GM18907 (cell line): Measurements from ENCODE around the gene WDR47.
"Not testable (repeated sequence)": the region's sequence is repeated elsewhere in the genome, so short reads cannot be mapped to it uniquely, and the experiment has no call there.

Experiments
- ATAC-seq: cut with Tn5 transposase; IDR thresholded peaks from one replicate; pipeline ENCODE4 v1.9.1; 2021; ENCODE audit warnings: mild to moderate bottlenecking, moderate library complexity; ENCODE audit not compliant: unreplicated experiment

WDR47 gene

DNA sequence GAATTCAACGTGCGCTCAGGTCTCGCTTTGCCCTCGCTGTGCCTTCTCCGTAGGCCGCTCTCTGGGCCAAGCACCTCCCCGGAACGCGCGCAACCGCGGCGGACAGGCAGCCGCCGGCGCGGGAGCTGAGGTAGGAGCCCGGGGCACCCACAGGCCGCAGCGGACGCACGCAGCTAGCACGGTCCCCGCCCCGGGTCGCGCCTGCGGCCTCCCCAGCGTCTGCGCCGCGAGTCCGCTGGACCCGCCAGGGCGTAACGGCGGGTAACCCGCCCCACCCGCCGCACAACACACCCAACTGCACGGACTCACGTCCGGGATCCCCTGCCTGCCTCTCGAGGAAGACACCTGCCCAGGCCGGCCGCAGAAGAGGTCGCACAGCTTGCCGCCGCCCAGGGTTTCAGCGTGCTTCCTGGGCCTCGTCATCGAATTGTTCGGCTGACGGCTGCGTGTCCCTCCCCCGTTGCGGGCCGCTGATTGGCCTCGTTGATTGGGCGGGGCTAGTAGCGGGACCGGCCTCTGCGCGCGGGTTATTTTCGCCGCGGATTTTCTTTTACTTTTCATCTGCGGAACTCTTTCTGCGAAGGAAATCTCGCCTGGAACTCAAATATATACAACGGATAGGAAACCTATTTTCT, 78.7 kb downstream of the WDR47 start, which contains the start of gene CLCC1:
Gene CLCC1, minus strand, starts transcription at position 433 of the 635 bp plus-strand sequence. CDS start 13,047 bp downstream, outside the sequence.
- peak; percentile 94 for ATAC-seq

DNA sequence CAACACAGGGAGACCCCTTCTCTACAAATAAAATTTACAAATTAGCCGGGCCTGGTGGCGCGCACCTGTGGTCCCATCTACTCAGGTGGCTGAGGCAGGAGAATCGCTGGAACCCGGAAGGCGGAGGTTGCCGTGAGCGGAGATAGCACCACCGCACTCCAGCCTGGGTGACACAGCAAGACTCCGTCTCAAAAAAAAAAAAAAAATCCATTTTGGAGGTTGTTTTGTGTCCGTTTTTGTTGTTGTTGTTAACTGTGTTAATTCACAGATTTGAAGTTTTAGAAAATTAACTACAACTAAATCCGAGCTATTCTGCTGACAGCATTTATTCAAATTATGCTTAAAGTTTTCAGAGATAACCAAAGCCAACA, 79.2 kb downstream of the WDR47 start:
- ATAC-seq: peak; percentile 23

DNA sequence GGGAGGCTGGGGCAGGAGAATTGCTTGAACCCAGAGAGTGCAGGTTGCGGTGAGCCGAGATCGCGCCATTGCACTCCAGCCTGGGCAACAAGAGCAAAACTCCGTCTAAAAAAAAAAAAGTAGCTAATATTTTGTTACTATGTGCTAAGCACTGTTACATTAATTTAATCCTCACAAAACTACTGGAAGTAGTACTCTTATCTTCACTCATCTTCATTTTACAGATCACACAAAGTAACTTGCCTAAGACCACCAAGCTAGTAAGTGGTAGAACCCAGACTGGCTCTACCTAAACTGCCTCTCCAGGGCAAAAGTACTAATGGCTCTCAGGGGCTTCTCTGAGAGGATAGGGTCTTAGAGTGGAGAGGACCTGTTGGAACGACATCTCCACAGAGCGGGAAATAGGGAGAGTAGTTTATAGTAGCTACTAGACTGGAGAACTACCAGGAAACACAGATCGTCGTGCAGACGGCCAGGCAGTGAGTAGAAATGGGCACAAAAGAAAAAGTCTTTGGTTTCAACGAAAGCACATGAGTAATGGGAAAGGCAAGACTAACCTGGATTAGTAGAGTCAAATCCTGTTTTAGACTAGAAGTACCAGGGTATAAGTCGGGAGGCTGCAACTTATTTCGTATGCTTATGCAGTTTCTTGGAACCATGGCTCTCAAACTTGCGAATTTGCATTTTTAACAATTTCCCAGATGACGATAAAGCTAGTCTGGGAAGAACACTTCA, 80.0 kb downstream of the WDR47 start:
- no peak for ATAC-seq

DNA sequence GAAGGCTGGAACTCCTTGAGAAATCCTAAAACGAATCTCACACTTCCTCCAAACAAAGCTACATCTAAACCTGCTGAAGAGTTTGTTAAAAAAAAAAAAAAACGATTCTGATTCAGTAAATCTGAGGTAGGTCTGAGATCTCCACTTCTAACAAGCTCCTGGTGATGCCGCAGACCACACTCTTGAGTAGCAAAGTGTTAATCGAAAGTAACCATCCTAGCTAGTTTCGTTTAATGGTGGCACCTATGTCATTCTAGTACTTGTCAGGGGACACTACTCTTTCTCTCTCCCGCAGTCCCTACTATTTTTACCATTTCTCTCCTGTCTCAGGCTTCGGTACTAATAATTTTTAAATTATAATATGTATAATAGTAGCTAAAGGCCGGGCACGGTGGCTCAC, 80.7 kb downstream of the WDR47 start:
- ATAC-seq: no peak

DNA sequence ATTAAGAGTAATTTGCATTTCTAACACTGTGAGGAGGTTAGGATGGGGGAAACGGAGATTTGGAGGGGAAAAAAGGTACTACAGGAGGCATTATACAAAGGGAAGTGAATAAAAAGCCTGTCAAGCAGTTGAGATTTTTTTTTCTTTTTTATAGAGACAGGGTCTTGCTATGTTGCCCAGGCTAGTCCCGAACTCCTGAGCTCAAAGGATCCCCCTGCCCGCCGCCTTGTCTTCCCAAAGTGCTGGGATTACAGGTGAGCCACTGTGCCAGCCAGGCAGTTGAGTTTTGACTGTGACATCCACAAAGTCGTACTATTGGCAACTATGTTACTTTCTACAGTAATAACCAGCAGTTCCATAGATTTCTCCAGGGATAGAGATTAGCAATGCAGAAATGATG, 81.2 kb downstream of the WDR47 start:
- no peak for ATAC-seq

DNA sequence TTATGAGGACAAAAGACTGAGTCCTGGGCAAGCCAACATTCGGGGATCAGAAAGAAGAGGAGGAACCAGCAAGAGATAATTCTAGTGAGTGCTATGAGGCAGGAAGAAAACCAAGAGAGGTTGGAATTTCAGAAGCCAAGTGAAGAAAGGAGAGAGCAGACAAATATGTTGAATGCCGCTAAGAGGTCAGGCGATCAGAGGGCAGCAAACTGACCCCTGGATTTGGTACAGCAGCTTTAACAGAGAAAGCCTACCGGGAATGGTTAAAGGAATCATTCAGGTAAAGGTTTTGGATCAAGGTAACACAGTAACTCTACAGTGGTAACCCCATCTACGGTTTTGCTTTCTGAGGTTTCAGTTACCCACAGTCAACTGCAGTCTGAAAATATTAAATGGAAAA, 84.0 kb downstream of the WDR47 start:
- no peak for ATAC-seq

DNA sequence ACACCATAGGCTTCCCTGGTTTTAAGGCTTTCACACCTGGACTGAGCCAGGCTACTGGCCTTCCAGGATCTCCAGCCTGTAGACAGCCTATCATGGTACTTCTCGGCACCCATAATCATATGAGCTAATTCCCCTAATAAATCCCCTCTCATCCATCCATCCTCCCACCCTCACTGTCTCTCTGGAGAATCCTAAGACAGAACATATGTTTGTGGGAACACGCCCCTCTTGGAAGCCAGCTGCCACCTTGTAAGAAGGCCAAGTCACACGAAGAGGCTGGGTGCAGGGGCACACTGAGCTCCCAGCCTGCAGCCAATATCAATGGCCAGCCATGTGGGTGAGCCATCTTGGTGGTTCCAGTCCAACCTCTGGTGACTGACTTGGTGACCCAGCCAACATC, 86.0 kb downstream of the WDR47 start:
- no peak for ATAC-seq

DNA sequence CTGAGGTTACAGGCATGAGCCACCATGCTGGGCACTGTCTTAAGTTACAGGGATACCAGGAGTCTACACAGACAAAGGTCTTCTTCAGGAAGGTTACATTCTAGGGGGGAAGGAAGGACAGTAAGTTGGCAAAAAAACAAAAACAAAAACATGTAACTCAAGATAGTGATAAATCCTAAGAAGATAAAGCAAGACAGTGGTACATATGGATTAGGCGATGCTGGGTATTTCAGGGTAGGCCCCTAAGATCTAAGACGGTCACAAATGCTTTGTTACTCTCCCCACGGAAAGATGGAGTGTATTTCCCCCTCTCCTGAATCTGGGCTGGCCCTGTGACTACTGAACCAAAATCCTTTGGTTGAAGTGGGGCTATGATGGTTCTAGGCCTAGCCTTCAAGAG, 86.8 kb downstream of the WDR47 start:
- no peak for ATAC-seq

DNA sequence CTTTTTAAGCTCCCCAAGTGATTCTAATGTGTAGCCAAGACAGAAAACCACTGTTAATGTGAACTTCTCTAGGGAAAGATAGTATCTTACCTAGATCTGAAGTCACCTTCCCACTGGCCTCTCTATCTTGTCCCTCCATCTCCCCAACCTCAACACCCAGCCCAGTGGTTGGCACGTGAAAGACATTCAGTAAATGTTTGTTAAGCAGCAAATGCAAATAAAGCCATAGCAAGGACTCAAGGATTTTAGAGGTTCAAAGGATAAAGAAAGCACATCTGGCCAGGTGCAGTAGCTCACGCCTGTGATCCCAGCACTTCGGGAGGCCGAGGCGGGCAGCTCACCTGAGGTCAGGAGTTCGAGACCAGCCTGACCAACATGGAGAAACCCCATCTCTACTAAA, 88.5 kb downstream of the WDR47 start:
- ATAC-seq: no peak

DNA sequence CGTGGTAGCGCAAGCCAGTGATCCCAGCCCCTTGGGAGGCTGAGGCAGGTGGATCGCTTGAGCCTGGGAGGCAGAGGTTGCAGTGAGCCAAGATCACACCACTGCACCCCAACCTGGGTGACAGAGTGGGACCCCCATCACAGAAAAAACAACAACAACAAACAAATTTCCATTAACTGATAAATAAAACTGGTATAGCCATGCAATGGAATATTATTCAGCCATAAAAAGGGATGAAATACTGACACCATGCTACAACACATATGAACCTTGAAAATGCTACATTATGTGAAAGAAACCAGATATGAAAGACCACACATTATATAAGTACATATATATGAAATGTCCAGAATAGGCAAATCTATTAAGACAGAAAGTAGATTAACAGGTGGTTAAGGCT, 90.7 kb downstream of the WDR47 start:
- no peak for ATAC-seq

DNA sequence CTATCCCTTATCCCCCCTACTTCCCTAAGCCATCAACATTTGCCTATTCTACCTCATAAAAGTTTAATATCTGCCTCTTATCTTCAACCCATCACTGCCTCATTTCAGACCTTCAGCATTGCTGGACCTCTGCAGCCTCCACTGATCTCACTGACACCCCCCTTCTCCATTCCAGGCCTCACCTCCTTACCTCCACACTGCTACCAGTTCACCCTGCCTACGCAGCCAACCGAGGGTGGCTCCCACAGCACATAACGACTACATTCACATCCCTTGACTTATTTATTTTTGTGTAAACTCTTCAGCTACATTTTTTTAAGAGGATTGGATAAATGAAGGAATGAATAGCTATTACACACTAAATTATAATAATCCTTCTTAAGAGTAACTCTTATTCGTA, 92.9 kb downstream of the WDR47 start:
- no peak for ATAC-seq

DNA sequence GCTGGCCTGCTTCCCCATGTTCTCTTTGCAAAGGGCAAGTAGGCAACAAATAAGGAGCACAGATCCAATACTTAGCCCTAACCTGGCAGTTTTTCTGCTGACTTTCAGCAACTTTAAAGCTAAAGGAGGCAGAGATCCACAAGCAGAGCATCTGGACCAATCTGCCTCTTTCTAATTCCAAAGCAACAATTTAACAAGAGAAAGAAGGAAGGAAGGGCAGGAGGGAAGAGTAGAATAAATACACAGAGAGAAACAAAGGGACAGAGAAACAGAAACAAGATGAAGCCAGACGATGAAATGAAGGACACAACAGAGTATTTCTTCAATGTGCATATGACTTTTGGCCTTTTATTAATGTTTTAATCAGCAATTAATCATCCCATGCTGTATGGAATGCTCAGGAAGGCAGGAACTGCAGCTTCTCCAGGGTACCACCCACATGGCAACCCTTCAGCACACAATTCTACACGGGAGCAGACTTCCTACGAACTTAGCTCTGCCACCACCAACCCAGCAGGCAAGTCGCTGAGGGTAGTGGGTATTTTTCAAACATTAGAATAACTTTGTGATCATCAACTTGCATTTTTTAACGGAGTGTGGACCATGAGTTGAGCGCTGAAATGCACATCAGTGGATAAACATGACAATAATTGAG, 93.9 kb downstream of the WDR47 start:
- no peak for ATAC-seq

DNA sequence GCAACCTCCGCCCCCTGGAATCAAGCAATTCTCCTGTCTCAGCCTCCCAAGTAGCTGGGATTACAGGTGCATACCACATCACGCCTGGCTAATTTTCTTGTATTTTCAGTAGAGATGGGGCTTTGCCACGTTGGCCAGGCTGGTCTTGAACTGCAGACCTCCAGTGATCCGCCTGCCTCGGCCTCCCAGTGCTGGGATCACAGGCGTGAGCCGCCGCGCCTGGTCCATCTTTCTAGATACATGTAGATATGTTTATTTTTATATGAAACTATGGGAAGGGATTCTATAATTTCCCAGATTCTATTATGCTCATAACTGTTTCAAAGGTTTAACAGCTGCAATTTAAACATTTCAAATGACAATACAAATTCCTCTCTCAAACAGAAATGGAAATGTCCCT, 105.7 kb downstream of the WDR47 start:
- ATAC-seq: no peak

DNA sequence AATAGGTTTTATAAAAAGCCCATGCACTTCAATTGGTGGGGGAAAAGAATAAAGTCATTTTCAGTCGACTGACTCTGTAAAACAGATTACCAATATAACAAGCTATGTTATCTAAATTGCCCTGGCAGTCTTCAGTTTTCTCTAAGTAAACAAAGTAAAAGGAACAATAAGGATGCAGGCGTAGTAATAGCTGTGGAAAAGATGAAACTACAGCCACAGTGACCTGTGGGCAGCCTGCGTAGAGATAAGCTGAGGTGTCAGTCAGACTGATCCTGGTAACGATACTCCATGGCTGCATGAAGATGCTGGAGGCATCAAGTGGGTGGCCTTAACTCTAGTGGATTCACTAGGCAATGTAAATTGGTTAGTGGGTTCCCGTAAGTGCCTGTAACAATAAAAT, 108.0 kb downstream of the WDR47 start:
- ATAC-seq: no peak

DNA sequence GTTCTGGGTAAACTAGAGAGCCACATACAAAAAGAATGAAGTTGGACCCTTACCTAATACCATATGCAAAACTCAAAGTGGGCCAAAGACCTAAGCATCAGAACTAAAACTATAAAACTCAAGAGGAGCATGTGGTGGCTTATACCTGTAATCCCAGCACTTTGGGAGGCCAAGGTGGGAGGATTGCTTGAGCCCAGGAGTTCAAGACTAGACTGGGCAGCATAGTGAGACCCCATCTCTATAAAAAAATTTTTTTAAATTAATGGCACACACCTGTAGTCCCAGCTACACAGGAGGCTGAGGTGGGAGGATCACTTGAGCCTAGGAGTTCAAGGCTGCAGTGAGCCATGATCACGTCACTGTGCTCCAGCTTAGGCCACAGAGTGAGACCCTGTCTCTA, 114.3 kb downstream of the WDR47 start:
- ATAC-seq: not testable (repeated sequence)

DNA sequence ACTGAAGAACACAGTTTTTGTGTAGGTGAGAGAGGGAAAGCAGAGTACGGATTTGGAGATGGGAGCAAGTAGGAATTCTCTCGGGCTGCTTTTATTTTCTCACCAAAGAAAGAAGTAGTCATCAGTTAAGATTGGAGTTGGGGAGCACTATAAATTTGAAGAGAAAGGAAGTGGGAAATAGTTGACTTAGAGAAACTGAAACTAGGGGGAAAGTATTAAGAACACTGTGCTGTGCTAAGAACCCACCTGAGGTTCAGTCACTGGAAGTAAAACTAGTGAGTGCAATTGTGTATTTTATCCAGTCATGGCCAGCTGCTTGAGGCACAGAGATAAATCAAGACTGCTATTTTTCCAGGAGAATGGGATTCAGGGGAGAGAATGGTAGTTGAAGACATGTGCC, 116.0 kb downstream of the WDR47 start:
- ATAC-seq: no peak
